ENCODE results near the gene PCCA.
"Not testable (repeated sequence)": the region's sequence is repeated elsewhere in the genome, so short reads cannot be mapped to it uniquely, and the experiment has no call there.

Gene PCCA

GRCh38 chr13:100364591-100364990, 275.7 kb downstream of the PCCA start:
- DNase-seq: no peak

- DNase-seq: no peak
Observed at GRCh38 chr13:100365680-100366079, 276.8 kb downstream of the PCCA start.

DNA sequence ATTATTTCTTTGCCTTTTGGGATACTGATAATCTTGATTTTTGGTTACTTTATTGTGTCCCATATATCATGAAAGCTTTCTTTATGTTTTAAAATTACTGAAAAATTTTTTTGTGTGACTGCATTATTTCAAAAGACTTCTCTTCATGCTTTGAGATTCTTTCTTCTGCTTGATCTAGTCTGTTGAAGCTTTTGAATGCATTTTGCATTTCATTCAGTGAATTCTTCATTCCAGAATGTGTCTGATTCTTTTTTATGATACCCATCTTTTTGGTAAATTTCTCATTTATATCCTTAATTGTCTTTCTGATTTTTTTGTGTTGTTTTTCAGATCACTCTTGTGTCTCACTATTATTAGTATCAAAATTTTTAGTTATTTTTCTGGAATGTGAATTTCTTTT, 289.6 kb downstream of the PCCA start:
- DNase-seq: no peak

GRCh38 chr13:100381595-100382224, 292.8 kb downstream of the PCCA start:
- DNase-seq: no peak

DNA sequence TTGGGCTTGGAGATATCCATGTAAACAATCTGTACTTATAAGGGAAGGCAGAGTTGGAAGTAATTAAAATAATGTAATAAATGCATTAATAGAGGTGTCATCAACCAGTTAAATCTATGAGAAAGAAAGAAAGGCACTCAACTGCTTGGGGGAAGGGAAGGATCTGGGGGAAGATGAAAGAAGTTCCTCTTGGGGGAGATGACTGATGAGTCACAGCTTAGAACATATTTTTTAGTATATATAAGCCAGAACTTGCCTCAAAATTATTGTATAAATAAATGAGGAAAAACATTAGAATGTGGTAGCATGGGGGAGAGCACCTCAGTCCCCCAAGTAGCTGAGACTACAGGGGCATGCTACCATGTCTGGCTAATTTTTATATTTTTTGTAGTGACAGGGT, 293.9 kb downstream of the PCCA start:
- peak; percentile 34 for DNase-seq

DNA sequence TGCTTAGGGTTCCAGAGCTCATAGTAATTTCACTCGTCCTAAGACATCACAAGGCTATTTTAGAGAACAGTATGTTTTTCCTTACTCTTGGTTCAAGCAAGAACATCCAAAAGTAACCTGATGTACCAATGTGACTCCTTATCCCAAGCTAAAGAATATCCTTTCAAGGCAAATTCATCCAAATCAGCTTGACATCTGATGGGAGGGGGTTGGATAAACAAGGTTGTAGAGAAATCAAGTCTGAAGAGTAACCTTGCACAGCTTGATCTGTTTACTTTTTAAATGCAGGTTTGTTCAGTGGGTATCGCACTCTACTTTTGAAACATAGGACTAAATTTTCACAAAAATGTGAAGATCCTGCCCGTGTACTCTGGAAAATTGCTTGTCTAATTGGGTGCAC, 298.5 kb downstream of the PCCA start:
- no peak for DNase-seq

DNA sequence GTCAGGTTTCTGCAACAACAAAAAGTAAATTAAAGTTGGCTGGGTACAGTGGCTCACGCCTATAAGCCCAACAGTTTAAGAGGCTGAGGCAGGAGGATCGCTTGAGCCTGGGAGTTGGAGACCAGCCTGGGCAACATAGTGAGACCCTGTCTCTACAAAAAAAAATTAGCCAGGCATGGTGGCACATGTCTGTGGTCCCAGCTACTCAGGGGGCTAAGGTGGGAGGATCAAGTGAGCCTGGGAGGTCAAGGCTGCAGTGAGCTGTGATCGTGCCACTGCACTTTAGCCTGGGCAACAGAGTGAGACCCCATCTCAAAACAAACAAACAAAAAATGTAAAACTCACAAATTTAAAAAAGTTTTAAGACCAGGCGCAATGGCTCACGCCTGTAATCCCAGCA, 299.3 kb downstream of the PCCA start:
- not testable (repeated sequence) for DNase-seq

DNA sequence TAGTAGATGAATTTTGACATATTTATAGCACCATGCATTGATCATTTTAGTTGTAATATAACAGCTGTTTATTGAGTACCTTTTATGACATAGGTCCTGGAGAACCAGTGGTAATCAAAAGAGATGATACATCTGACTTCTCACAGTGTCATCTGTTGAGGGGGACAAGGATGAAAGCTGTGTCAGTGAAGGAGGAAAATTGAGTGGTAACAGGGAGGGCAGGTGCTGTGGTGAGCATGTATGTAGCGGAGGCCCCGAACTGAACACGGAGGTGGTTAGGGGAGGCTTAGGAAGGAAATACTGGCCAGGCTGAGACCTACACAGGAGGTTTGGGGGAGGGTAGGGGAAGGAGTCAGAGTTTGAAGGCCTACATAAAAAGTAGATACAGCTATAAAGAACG, 300.0 kb downstream of the PCCA start:
- DNase-seq: no peak

- no peak for DNase-seq
Observed at GRCh38 chr13:100389617-100390016, 300.7 kb downstream of the PCCA start.

GRCh38 chr13:100392709-100393630, 304.1 kb downstream of the PCCA start:
- peak; percentile 93 for DNase-seq

- DNase-seq: no peak
Observed at GRCh38 chr13:100394005-100394695, 305.3 kb downstream of the PCCA start.

DNA sequence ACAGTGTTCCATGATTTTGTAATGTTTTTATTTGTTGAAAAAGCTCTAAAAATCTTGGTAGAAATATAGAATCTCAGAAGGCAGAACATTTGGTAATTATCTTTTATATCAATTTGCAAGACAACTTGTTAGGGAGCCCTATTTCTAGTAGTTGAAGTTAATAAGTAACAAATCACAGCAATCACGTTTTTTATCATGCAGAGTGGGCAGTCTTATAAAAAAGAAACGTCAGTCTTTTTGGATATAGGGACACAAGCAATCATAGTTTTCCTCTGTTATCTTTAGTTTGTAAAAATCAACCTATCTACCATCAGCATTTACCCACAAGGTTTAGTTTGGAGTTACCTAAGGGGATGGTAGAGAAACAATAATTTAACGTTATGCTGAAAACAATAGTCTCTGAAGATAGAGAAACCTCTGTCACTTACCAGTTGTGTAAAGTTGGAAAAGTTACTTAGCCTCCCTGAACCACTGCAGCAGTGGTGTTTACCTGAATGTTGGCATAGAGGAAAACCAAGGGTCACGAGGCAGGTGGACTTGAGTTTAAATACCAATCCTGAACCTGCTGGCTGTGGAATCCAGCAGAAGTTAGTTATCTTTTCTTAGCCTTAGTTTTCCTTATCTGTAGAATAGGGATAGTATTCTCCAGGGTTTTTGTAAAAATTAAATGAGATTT, 306.9 kb downstream of the PCCA start:
- DNase-seq: no peak

DNA sequence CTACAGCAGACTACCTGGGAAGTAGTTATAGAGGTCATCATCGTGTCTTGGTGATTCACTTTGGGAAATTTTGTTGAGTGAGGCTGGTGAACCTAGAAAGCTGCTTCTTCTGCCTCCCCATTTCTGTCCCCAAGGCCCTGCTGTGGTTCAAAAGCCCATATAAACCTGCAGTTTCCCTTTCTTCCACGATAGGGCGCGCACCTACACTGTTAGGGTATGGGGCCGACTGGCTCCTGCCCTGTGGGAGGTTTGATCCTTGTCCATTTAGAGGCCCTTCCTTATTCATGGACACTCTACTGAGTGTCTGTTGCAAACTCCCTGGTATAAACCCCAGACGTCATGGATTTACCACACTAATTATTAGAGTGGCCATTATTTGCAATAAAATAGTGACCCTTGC, 307.9 kb downstream of the PCCA start:
- DNase-seq: no peak

- no peak for DNase-seq
Observed at GRCh38 chr13:100397627-100398026, 308.7 kb downstream of the PCCA start.

DNA sequence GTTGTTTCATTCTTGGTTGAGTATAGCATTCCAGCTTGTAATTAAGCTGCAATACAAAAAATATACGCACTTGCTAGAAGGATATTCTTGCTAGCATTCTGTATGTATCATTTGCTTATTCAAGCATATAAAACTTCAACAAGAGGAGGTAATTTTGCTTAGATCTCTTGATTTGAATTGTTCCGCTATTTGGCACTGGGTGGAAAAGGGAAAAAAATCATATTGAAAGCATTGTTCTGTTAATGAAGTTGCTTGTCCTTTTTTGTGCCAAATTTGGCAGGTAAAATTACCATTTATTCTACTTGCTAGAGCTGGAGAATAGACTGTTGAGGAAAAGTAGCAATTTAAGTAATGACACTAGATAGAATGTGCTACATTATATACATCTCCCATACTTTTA, 309.5 kb downstream of the PCCA start:
- DNase-seq: no peak

GRCh38 chr13:100399455-100399854, 310.6 kb downstream of the PCCA start:
- no peak for DNase-seq

- DNase-seq: no peak
Observed at GRCh38 chr13:100403675-100404074, 314.8 kb downstream of the PCCA start.

DNA sequence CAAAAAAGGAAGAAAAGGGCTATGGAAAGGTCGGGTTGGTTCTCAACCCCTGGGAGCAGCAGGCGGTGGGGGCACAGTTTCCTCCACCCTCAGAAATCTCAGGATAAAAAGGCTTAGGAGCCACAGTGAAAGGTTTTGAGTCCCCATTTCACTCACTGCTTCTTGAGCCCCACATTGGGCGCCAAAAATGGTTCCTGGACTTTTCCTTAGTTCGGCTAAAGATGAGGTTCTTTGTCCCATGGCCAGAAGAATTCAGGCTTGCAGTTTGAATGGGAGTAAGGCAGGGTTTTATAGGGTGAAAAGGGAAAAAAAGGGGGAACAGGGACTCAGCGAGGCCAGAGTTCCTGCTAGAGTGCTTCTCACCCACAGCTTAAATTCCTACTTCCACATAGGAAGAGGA, 320.2 kb downstream of the PCCA start:
- peak; percentile 4 for DNase-seq

GRCh38 chr13:100423375-100423774, 334.5 kb downstream of the PCCA start:
- DNase-seq: peak; percentile 69

GRCh38 chr13:100428986-100429385, 340.1 kb downstream of the PCCA start:
- DNase-seq: no peak

DNA sequence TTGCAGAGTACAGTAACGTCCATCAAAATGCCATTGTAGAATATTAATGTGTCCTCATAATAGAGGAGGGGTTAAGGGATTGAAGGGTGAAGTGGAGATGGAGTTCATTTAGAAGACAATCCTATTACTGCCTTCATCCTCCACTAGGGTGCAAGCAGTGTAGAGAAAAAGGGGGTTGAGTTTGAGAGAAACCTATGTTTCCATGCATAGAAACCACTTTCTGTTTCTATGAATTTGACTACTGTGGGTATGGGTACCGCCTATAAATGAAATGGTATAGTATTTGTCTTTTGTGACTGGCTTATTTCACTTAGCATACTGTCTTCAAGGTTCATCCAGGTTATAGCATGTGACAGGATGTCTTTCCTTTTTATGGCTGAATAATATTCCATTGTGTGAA, 343.7 kb downstream of the PCCA start:
- no peak for DNase-seq

DNA sequence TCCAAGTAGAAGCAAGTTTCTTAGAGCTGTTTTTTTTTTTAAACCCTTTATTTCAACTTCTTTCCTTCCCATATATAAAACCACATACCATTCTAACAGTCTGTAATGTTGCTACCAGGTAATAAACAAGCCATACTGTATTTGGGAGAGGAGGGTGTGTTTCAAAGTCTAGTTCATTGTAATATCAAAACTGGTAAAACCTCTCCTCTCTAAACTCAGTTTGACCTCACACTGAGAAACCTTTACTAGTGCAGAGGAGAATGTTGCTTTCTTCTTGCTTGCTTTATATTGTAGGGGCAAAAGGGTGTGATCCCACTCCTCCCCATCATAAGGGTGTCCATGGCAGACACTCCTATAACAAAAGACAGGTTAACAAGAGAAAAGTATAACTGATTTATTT, 344.6 kb downstream of the PCCA start:
- no peak for DNase-seq

Measured in OCI-M1 (cell line).